Measurements from ENCODE around the gene C19orf33.

The C19orf33 gene

DNA sequence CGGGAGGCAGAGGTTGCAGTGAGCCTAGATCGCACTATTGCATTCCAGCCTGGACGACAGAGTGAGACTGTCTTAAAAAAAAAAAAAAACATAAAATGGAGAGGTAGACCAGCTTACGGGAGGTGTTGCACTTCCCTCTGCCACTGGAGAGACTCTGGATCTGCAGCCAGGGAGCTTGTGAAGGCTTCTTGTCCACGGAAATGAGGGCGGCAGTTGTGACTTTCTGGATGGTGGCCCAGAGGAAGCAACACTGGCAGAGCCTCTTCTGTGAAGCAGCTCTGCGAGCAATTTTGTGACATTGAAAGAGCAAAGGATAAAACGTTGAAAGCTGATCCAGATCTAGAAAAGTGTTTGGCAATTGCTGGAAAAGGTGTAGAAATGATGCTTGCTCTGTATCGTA is 29.3 kb upstream of the C19orf33 start:
- Mint-ChIP-seq H3K4me1 (peaks cover 3% of the 10 kb centered on the region), H3K27me3 (no peaks in the 10 kb centered on the region), H3K9me3 (no peaks in the 10 kb centered on the region), H3K27ac (no peak overlapping the region), H3K36me3 (no peaks in the 10 kb centered on the region), H3K4me3 (no peak overlapping the region)

DNA sequence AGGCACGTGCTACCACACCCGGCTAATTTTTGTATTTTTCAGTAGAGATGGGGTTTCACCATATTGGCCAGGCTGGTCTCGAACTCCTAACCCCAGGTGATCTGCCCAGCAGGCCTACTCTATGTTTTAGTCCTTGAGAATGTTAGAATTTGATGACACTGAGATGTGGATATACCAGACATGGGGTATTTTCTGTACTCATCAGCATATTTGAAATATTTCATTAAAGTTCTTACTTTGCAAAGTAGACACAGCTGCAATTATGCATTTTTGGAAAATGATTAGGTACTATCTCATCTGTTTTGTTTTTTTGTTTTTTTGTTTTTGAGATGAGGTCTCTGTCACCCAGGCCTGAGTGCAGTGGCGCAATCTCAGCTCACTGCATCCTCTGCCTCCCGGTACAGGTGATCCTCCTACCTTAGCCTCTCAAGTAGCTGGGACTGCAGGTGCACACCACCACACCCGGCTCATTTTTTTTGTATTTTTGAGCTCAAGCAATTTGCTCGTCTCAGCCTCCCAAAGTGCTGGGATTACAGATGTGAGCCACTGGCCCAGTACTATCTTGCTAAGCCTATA is 27.0 kb upstream of the C19orf33 start:
- Mint-ChIP-seq H3K36me3 (no peaks in the 10 kb centered on the region), H3K27ac (no peak overlapping the region), H3K4me3 (no peak overlapping the region), H3K9me3 (no peaks in the 10 kb centered on the region), H3K27me3 (no peaks in the 10 kb centered on the region), H3K4me1 (peaks cover 6% of the 10 kb centered on the region)

DNA sequence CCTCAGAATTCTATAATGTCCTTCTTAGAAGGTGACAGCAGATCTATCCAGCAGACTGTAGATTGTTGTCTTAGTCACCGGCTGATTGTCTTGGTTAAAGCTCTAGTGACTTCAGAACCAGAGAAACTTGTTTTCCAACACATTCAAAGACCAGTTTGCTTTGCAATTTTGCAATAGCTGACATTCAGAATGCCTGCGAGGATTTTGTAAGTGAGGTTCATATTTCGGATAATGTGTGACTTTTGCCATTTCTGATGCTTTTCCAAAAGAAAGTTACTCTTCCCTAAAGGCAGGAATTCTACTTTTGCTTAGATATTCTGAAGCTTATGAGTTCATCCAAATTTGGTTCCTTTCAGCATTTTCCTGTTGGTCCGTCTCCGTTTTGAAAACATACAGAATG is 26.5 kb upstream of the C19orf33 start:
- Mint-ChIP-seq H3K4me1 (peaks cover 8% of the 10 kb centered on the region), H3K27me3 (no peaks in the 10 kb centered on the region)

DNA sequence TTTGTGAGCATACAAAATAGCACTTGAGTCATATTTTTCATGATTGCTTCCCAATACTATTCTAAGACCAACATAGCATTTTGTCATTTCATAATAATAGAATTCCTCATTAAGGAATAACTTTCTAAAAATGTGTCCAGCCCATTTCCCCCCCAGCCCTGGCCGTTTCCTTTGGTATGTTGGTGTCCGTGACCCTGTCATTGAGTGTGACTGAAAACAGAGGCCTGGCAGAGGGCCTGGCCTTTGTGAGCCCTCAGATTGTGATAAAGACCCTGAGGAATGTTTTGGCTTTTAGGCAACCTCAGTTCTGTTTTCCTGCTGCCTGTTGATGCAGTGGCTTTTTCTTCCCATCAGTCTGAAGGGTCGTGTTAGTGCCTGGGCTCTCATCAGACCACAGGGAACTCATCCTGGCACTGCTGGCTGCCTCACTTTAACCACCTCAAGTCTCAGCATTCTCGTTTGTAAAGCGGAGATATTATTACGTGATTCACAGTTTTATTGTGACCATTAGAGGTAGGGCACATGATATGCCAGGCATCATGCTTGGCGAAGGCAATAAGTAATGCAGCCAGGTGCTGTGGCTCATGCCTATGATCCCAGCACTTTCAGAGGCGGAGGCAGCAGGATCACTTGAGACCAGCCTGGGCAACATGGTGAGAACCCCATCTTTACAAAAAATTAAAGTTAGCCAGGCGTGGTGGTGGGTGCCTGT is 25.9 kb upstream of the C19orf33 start:
- peak overlapping the region; percentile 59 for H3K27ac Mint-ChIP-seq
- H3K36me3 Mint-ChIP-seq: no peaks in the 10 kb centered on the region
- H3K9me3 Mint-ChIP-seq: no peaks in the 10 kb centered on the region
- no peaks in the 10 kb centered on the region for H3K27me3 Mint-ChIP-seq
- peaks cover 8% of the 10 kb centered on the region for H3K4me1 Mint-ChIP-seq
- H3K4me3 Mint-ChIP-seq: no peak overlapping the region

More for the DNA sequence above, 26.5 kb upstream of the C19orf33 start:
- Mint-ChIP-seq H3K9me3 (no peaks in the 10 kb centered on the region), H3K27ac (no peak overlapping the region), H3K4me3 (no peak overlapping the region), H3K36me3 (no peaks in the 10 kb centered on the region)

DNA sequence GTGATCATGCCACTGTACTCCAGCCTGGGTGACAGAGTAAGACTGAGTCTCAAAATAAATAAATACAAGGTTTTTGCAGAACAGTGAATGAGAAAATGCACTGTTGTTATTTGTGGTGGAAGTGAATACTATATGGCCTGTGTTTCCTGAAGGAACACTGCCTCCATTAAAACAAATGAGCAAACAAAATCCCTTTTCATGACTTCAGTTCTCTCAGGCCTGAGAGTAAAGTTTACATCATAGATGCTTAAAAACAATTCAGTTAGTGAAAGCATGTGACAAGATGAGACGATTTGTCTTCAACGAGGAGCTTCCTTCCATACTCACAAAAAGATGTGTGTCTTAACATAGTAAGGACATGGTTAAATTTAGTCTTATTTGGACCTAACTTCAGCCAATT is 25.3 kb upstream of the C19orf33 start:
- no peaks in the 10 kb centered on the region for H3K27me3 Mint-ChIP-seq
- H3K27ac Mint-ChIP-seq: no peak overlapping the region
- H3K4me3 Mint-ChIP-seq: no peak overlapping the region
- no peaks in the 10 kb centered on the region for H3K9me3 Mint-ChIP-seq
- H3K4me1 Mint-ChIP-seq: peaks cover 8% of the 10 kb centered on the region
- H3K36me3 Mint-ChIP-seq: no peaks in the 10 kb centered on the region

DNA sequence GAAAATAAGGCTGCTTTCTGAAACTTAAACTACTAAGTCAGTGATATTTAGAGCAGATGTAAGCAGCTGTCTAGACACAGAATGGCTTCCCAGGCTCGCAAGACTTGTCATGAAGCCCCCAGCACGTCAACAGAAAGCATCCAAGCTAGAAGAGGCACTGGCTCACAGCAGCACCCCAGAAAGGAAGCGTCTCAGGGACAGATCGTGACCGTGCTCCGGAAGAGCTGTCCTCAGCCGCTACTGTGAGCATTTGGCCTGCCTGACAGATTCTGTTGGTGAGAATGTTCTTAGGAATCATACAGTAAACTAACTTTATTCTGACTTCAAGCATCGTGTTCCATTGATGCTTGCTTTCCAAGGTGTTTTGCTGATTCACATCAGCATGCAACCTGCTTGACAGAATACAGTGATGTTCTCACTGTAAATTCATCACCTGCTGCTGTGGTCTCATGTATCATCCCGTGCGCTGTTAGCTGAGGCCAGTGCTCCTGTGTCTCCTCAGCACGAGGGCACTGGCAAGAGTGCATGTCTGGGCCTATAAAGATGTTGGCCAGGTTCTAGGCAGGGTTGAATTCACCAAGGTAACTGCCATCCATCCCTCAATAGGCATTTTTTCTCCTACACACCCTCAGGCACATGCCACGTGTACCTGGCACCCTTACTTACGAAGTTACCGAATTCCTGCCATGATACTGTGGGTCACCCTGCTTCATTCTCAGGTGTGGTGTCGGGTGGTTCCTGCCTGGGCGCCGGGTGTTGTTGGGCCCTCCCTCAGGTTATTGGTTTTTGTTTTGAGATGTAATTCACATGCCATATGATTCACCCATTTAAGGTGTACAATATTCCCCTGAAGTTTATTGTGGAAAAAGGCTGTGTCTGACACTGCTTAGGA is 23.8 kb upstream of the C19orf33 start:
- H3K27ac Mint-ChIP-seq: no peak overlapping the region
- peaks cover 8% of the 10 kb centered on the region for H3K4me1 Mint-ChIP-seq
- H3K36me3 Mint-ChIP-seq: no peaks in the 10 kb centered on the region
- H3K9me3 Mint-ChIP-seq: no peaks in the 10 kb centered on the region
- H3K27me3 Mint-ChIP-seq: no peaks in the 10 kb centered on the region
- H3K4me3 Mint-ChIP-seq: no peak overlapping the region

DNA sequence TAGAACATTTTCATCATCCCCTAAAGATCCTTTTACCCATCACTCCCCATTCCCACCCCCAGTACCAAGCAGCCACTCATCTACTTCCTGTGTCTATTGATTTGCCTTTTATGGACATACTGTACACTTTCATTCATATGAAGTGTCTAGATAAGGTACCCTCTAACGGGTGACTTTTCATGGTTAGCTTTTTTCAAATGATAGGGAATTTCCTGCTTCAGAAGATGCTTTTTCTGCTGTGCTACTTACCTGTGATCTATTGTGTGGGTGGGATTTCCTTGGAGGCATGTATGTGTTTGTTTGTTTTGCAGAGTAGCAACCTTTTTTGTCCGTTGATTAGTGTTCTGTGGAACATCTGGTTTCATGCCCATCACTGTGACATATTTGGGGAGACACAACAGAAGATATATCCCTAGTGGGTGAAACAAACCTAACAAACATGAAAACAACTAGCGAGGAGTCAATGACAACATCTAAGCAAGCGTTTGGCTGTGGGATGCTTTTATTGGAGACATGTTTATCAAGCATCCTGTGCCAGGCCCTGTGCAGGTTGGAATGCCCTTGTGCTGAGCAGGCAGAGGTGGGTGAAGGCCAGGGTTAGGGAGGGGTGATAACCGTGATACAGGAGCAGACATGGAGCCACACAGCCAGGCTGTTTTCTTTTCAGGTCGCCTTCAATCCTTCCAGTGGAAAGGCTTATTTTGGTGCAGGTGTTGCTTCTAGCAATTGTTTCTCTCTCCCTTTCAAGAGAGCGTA is 22.1 kb upstream of the C19orf33 start:
- H3K27ac Mint-ChIP-seq: peak overlapping the region; percentile 48
- H3K27me3 Mint-ChIP-seq: no peaks in the 10 kb centered on the region
- H3K9me3 Mint-ChIP-seq: no peaks in the 10 kb centered on the region
- H3K4me3 Mint-ChIP-seq: no peak overlapping the region
- H3K4me1 Mint-ChIP-seq: peaks cover 8% of the 10 kb centered on the region
- peaks cover 3% of the 10 kb centered on the region for H3K36me3 Mint-ChIP-seq

DNA sequence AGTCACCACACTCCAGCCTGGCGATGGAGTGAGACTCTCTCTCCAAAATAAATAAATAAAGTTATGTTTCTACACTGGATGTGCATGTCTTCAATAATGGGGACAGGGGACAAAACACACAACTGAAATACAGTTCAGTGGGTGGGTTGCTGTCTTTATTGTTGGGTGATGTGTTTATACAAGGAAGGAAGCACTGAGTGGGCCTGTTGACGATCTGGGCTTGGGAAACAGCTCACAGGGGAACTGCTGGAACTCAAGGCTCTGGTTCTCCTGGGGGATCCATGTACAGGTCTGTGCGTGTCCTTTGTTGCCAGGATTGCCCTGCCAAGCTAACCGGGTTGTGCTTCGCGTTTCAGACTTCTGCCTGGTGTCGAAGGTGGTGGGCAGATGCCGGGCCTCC is 20.8 kb upstream of the C19orf33 start:
- peaks cover 8% of the 10 kb centered on the region for H3K4me1 Mint-ChIP-seq
- H3K27me3 Mint-ChIP-seq: no peaks in the 10 kb centered on the region
- no peaks in the 10 kb centered on the region for H3K9me3 Mint-ChIP-seq
- H3K36me3 Mint-ChIP-seq: peaks cover 3% of the 10 kb centered on the region
- H3K4me3 Mint-ChIP-seq: no peak overlapping the region
- H3K27ac Mint-ChIP-seq: no peak overlapping the region

DNA sequence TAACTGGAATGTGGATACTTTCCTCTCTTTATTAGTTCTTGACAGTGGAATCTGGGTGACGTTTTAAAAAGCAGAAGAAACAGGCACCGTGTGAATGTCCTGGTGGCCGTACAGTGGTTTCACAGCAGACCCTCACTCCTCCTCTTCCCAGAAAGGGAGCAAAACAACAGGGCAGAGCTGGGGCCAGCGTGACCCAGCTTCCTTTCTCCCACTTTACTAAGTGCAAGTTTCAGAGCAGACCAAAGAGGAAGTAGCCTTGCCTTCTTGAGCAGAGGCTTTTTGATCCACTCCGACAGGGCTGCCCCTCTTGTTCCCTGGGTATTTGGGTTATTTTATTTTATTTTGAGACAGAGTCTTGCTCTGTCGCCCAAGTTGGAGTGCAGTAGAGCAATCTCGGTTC is 19.6 kb upstream of the C19orf33 start:
- H3K27ac Mint-ChIP-seq: no peak overlapping the region
- peaks cover 8% of the 10 kb centered on the region for H3K4me1 Mint-ChIP-seq
- H3K4me3 Mint-ChIP-seq: no peak overlapping the region
- H3K36me3 Mint-ChIP-seq: peaks cover 3% of the 10 kb centered on the region
- no peaks in the 10 kb centered on the region for H3K9me3 Mint-ChIP-seq
- H3K27me3 Mint-ChIP-seq: no peaks in the 10 kb centered on the region

DNA sequence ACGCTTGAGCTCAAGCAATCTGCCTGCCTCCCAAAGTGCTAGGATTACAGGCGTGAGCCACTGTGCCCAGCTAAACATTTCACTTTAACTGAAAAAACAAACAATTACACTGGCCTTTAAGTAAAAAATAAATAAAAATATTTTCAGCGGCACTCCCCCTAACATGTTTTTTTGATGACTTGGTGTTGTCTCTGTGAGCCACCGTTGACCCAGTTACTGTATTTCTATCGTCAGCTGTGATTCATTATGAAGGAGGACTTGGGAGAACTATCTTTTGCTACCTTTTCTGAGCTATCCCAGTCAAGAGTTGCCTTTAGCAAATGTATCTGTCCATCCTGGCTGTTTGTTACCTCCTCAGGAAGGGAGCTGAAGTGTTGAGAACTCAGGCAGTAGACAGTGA is 18.5 kb upstream of the C19orf33 start:
- Mint-ChIP-seq H3K27ac (no peak overlapping the region), H3K4me3 (no peak overlapping the region), H3K36me3 (peaks cover 3% of the 10 kb centered on the region), H3K9me3 (no peaks in the 10 kb centered on the region), H3K27me3 (no peaks in the 10 kb centered on the region), H3K4me1 (peaks cover 8% of the 10 kb centered on the region)

DNA sequence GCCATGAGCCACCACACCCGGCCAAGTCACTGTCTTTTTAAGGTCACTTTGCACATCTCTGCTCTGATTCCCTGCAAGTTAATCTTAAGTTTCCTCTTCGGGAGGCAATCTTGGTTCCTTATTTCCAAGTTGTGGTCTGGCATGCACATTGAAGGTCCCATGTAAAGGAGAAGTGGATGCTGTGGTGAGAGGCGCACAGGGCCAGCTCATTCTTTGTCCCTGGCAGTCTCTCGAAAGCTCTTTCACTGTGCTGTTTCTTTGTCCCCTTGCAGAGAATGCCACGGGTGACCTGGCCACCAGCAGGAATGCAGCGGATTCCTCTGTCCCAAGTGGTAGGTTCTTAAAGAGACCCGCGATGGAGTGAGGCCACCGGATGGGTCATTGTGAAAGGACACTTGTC is 16.4 kb upstream of the C19orf33 start:
- Mint-ChIP-seq H3K4me1 (no peaks in the 10 kb centered on the region), H3K9me3 (no peaks in the 10 kb centered on the region), H3K36me3 (peaks cover 3% of the 10 kb centered on the region), H3K4me3 (no peak overlapping the region), H3K27ac (no peak overlapping the region), H3K27me3 (no peaks in the 10 kb centered on the region)

DNA sequence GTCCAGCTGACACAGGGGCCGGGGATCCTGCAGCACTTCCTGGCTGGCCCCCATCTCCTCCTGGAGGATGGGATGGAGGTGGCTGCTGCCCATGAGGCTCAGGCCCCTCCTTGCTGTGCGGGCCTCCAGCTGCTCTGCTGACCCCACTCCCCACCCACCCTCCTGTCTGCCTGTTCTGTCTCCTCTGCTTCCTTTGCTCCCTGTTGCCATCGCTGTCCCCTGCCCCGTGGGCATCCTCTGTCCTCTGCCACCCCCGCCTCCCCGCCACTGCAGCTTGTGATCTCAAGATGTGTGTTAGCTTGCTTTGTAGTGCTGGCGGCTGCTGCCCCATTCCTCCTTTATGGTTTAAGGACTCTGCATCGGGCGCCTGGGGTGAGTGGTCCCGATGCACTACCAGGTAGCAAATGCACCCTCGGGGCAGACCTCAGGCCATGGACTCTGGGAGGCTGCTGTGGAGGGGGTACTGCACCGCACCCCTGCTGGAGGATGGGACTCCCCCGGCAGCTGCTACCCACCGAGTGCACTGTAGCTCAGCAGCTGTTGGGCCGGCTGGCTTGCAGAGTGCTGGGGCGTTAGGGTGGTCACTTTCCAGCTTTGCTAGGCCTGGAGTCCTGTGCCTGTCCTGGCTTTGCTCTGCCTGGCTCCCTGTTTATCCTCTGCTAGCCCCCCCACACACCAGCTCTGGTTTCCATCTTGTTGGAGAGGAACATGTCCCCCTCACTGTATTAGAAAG is 15.8 kb upstream of the C19orf33 start:
- H3K36me3 Mint-ChIP-seq: peaks cover 3% of the 10 kb centered on the region
- H3K9me3 Mint-ChIP-seq: no peaks in the 10 kb centered on the region
- no peaks in the 10 kb centered on the region for H3K4me1 Mint-ChIP-seq
- H3K4me3 Mint-ChIP-seq: no peak overlapping the region
- no peak overlapping the region for H3K27ac Mint-ChIP-seq
- H3K27me3 Mint-ChIP-seq: no peaks in the 10 kb centered on the region

DNA sequence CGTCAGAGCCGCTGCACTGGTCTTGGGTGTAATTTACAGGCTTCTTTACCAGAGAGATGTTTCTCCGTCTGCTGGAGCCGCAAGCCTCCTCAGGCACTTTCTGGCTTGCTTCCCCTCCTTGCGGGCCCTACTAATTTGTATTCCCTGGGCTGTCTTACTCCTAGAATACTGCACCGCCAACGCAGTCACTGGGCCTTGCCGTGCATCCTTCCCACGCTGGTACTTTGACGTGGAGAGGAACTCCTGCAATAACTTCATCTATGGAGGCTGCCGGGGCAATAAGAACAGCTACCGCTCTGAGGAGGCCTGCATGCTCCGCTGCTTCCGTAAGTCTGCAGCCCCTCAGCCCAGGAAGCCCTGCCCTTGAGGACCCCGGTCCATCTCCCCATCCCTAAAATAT is 14.1 kb upstream of the C19orf33 start:
- Mint-ChIP-seq H3K4me3 (no peak overlapping the region), H3K36me3 (peaks cover 3% of the 10 kb centered on the region)

DNA sequence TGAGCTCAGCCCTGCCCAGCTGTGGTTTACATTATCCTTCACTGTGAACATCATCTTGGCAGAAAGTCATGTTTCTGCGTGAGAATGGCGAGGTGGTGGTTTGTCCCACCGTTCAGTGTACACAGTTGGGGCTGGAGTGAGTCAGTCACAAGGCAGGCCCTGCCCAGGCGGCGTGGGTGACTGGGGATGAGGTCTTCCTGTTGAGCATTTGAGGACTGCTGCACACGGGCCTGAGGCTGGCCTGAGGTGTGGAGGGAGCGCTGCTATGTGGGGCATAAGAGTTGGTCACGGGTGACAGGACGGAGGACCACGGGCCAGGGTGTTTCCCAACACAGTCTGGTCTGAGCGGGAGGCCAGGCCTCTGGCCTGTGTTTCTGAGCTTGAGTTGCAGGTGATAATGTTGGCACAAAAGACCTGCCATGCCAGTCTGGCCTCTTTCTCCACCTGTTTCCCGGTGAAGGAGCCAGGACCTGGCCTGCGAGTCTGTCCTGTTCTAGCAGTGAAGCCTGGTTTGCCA is 13.4 kb upstream of the C19orf33 start:
- Mint-ChIP-seq H3K9me3 (no peaks in the 10 kb centered on the region), H3K4me3 (no peak overlapping the region), H3K27me3 (no peaks in the 10 kb centered on the region), H3K4me1 (no peaks in the 10 kb centered on the region), H3K36me3 (peaks cover 3% of the 10 kb centered on the region), H3K27ac (no peak overlapping the region)

More for the DNA sequence above, 14.1 kb upstream of the C19orf33 start:
- Mint-ChIP-seq H3K9me3 (no peaks in the 10 kb centered on the region), H3K27ac (no peak overlapping the region), H3K4me1 (no peaks in the 10 kb centered on the region), H3K27me3 (no peaks in the 10 kb centered on the region)

DNA sequence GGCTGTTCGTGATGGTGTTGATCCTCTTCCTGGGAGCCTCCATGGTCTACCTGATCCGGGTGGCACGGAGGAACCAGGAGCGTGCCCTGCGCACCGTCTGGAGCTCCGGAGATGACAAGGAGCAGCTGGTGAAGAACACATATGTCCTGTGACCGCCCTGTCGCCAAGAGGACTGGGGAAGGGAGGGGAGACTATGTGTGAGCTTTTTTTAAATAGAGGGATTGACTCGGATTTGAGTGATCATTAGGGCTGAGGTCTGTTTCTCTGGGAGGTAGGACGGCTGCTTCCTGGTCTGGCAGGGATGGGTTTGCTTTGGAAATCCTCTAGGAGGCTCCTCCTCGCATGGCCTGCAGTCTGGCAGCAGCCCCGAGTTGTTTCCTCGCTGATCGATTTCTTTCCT is 12.2 kb upstream of the C19orf33 start:
- H3K9me3 Mint-ChIP-seq: no peaks in the 10 kb centered on the region
- H3K36me3 Mint-ChIP-seq: no peaks in the 10 kb centered on the region
- no peak overlapping the region for H3K27ac Mint-ChIP-seq
- no peaks in the 10 kb centered on the region for H3K27me3 Mint-ChIP-seq
- no peaks in the 10 kb centered on the region for H3K4me1 Mint-ChIP-seq
- no peak overlapping the region for H3K4me3 Mint-ChIP-seq

Data from activated naive CD4-positive, alpha-beta T cell treated with anti-CD3 and anti-CD28 coated beads, Interleukin-2, amount 50 U/mL, for 24 hours (primary cell).